ENCODE results near the gene MLF2.

The MLF2 gene

DNA sequence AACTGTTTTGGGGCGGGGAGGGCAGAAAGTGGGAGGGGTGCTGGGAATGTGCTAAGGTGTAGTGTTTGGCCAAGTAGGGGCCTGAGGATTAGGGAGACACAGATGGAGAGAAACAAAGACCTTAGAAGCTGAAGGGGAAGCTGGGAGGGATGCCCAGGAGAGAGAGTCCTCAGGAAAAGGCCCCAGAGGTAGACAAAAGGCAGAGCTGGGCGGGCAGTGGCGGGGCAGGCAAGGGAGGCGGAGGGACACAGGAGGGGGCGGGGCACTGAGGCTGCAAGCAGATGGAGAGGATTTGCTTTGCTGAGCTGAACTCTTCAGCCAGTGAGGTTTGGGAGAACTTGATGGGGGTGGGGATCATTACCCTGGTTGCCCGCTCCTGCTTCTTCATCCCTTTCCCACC lies 16.0 kb upstream of the MLF2 start:
- Histone ChIP-seq H3K4me1 (ENCODE audit: insufficient read depth, low read length) (peaks cover 67% of the 10 kb centered on the region), H3K9ac (ENCODE audit: low read length) (peak overlapping the region; percentile 54), H3K27ac (ENCODE audit: low read depth, low read length) (peak overlapping the region; percentile 90)

DNA sequence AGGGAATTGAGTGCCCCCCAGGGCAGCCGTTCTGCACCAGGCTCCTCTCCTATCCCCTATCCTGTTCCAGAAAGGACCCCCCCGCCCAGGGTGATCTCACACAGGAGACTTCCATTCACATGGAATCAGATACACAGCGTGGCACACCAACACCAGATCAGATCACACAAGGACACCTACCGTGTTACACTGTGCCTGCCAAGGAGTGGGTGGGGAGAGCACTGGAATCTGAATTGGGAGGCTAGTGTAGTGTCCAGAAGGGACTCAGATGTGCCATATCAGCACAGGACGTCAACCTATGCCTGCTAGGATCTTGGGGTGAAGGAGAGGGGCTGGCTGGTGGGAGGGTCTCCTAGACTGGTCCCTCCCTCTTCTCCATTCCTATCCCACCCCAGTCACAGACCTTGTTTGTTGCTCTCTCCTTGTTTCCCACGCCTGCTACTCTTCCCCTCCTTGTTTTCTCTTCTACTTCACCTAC lies 15.5 kb upstream of the MLF2 start:
- Histone ChIP-seq H3K27ac (ENCODE audit: low read depth, low read length) (peak overlapping the region; percentile 90), H3K4me3 (ENCODE audit: low read depth in 1 of 2, low read length in 2 of 2) (peak overlapping the region; percentile 79 to 88), H3K4me1 (ENCODE audit: insufficient read depth, low read length) (peaks cover 71% of the 10 kb centered on the region), H3K27me3 (ENCODE audit: control insufficient read depth in 1 of 2, insufficient read depth in 2 of 2, low read length in 2 of 2) (no peaks in the 10 kb centered on the region), H3K9ac (ENCODE audit: low read length) (peak overlapping the region; percentile 54), H3K36me3 (ENCODE audit: insufficient read depth, low read length) (peaks cover 14% of the 10 kb centered on the region), H3K9me3 (ENCODE audit: low read length) (no peaks in the 10 kb centered on the region)

More for the DNA sequence above, 16.0 kb upstream of the MLF2 start:
- Histone ChIP-seq H3K36me3 (ENCODE audit: insufficient read depth, low read length) (peaks cover 14% of the 10 kb centered on the region), H3K9me3 (ENCODE audit: low read length) (no peaks in the 10 kb centered on the region), H3K27me3 (ENCODE audit: control insufficient read depth in 1 of 2, insufficient read depth in 2 of 2, low read length in 2 of 2) (no peaks in the 10 kb centered on the region), H3K4me3 (ENCODE audit: low read depth in 1 of 2, low read length in 2 of 2) (peak overlapping the region; percentile 15 to 79)

DNA sequence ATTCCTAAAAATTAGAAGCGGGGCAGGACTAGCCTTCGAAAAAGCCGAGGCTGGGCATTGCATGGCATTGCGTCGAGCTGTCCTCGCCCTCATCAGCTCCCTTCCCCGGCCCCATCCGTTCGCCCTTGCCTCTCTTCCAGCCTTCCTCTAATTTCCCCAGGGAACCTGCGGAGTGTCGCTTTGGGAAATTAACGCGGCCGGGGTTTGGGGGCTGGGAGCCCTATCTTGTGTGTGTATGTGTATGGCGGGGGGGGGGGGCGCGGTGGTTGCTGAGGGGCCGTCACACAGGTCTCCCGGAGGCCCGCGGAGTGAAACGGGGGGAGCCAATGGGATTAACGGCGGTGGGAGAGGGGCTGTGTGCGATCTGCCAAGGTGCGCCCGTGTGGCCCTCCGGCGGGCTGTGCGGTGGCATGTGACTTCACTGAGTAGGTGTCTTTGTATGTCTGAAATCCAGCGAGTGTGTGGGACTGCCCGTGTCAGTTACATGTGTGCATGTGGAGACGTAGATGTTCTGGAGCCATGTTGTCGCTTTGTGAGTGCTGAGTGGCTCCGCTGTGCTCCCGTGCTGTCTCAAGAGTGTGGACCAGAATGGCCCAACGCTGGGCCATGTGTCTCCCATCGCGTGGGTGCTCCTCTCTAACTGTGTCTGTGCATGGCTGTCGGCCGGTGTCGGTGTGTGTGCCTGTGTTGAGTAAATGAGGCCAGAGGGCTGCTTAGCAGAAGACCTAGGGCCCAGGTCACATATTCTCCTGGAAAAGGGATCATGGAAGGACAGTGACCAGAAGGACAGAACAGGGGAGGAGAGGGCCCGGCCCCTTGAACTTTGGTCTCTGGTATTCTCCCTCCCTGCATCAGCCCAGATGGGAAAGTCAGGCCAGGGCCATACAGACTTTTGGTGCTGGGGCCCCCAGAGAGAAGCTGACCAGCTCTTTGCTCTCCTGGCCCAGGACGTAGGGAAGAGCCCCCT lies 14.7 kb upstream of the MLF2 start:
- Histone ChIP-seq H3K9ac (ENCODE audit: low read length) (peak overlapping the region; percentile 71), H3K9me3 (ENCODE audit: low read length) (no peaks in the 10 kb centered on the region), H3K36me3 (ENCODE audit: insufficient read depth, low read length) (peaks cover 14% of the 10 kb centered on the region), H3K27ac (ENCODE audit: low read depth, low read length) (peak overlapping the region; percentile 90), H3K4me3 (ENCODE audit: low read depth in 1 of 2, low read length in 2 of 2) (peak overlapping the region; percentile 79 to 88), H3K4me1 (ENCODE audit: insufficient read depth, low read length) (peaks cover 70% of the 10 kb centered on the region), H3K27me3 (ENCODE audit: control insufficient read depth in 1 of 2, insufficient read depth in 2 of 2, low read length in 2 of 2) (no peaks in the 10 kb centered on the region)

DNA sequence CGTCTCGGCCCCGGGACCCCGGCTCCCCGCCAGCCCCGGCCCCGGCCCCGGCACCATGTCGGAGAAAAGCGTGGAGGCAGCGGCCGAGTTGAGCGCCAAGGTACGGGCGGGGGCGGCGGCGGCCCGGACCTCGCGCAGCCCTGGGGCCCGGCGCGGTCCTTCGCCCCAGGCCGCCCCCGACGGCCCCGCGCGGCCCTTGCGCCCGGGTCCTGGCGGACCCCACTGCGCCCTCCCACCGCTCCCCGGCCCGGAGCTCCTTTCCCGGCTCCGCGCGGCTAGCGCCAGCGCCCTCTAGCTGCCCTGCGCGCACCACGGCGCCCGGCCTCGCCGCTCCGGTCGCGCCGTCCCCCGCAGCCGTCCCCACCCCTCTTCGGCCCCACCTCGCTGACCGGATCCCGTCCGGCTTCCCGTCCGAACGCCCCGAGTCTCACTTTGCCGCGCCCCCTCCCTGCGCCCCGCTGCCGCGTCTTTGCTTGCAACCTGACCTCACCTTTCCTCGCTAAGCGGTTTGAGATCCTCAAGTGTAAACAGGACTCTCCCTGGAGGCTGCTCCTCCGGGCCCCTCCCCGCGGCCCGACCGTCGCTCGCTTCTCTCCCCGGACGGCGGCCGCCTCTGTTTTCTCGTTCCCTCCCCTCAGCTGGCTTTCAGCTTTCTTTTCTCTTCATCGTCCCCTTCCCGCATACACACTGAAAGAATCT lies 13.9 kb upstream of the MLF2 start:
- Histone ChIP-seq H3K27me3 (ENCODE audit: control insufficient read depth in 1 of 2, insufficient read depth in 2 of 2, low read length in 2 of 2) (no peaks in the 10 kb centered on the region), H3K27ac (ENCODE audit: low read depth, low read length) (peak overlapping the region; percentile 90), H3K9ac (ENCODE audit: low read length) (peak overlapping the region; percentile 71), H3K4me1 (ENCODE audit: insufficient read depth, low read length) (peaks cover 66% of the 10 kb centered on the region), H3K4me3 (ENCODE audit: low read depth in 1 of 2, low read length in 2 of 2) (peak overlapping the region; percentile 79 to 88), H3K36me3 (ENCODE audit: insufficient read depth, low read length) (peaks cover 14% of the 10 kb centered on the region), H3K9me3 (ENCODE audit: low read length) (no peaks in the 10 kb centered on the region)

DNA sequence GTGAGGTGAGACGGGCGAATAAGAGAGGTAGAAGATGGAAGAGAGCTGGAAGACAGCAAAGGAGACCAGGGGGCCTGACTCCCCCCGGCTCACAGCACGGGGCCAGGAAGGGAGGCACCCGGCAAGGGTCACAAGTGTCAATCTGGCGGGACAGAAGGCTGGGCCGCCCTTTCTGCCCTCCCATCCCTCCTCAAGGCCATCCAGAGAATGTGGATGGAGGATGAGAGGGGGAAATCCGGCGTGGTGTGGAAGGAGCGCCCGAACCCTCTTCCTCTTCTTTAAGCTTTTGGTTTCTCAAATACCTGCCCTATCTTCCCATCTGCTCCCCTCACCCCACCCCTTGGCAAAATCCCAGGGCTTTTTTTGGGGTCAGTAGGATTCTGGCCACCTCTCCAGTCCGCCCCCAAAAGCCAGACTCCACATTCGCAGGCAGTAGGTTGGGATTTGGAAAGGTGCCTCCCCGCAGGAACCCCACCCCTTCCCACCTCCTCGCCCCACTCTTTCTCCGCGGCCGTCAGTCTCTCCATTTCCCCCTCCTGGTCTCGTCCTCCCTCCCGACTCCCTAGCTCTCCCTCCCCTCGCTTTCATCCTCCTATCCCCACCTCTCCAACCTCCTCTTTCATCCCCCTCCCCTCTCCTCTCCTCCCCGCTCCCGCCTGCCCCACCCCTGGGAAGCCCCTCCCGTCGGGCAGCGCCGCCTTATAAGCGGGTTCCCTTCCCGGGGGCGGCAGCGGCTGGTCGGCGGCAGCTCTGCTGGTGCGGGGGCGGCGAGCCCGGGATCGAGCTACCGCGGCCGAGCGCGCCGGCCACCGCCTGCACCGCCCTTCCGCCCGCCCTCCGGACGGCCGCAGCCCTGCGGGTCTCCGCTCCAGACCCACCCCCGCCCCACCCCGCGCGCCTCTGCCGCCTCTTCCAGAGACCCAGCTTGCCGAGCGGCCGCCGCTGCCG lies 13.0 kb upstream of the MLF2 start, which contains the start of gene PTMS:
PTMS (plus strand) TSS at position 730 of the 948 bp plus-strand sequence. CDS start 343 bp downstream, outside the sequence.
- H3K9ac ChIP-seq (ENCODE audit: low read length), result peak within 1 kb of the TSS; percentile 71
- peak within 1 kb of the TSS; percentile 79 to 88 for H3K4me3 ChIP-seq (ENCODE audit: low read depth in 1 of 2, low read length in 2 of 2)
- peaks cover 57% of the 10 kb centered on the region for H3K4me1 ChIP-seq (ENCODE audit: insufficient read depth, low read length)
- no peaks in the 10 kb centered on the region for H3K9me3 ChIP-seq (ENCODE audit: low read length)
- peak within 1 kb of the TSS; percentile 90 for H3K27ac ChIP-seq (ENCODE audit: low read depth, low read length)
- H3K27me3 ChIP-seq (ENCODE audit: control insufficient read depth in 1 of 2, insufficient read depth in 2 of 2, low read length in 2 of 2), result no peaks in the 10 kb centered on the region
- peaks cover 7% of the 10 kb centered on the region for H3K36me3 ChIP-seq (ENCODE audit: insufficient read depth, low read length)

- peaks cover 50% of the 10 kb centered on the region for H3K4me1 ChIP-seq (ENCODE audit: insufficient read depth, low read length)
- no peaks in the 10 kb centered on the region for H3K9me3 ChIP-seq (ENCODE audit: low read length)
- H3K27ac ChIP-seq (ENCODE audit: low read depth, low read length), result peak overlapping the region; percentile 79
- no peak overlapping the region for H3K9ac ChIP-seq (ENCODE audit: low read length)
- H3K27me3 ChIP-seq (ENCODE audit: control insufficient read depth in 1 of 2, insufficient read depth in 2 of 2, low read length in 2 of 2), result no peaks in the 10 kb centered on the region
- H3K4me3 ChIP-seq (ENCODE audit: low read depth in 1 of 2, low read length in 2 of 2), result peak overlapping the region in 1 of 2 donors; percentile 58
- H3K36me3 ChIP-seq (ENCODE audit: insufficient read depth, low read length), result peaks cover 7% of the 10 kb centered on the region
Measured at GRCh38 chr12:6765048-6765633, 12.2 kb upstream of the MLF2 start.

GRCh38 chr12:6764011-6764828 lies 11.3 kb upstream of the MLF2 start:
- Histone ChIP-seq H3K4me3 (ENCODE audit: low read depth in 1 of 2, low read length in 2 of 2) (peak overlapping the region in 1 of 2 donors; percentile 58), H3K27me3 (ENCODE audit: control insufficient read depth in 1 of 2, insufficient read depth in 2 of 2, low read length in 2 of 2) (no peaks in the 10 kb centered on the region), H3K9me3 (ENCODE audit: low read length) (no peaks in the 10 kb centered on the region), H3K9ac (ENCODE audit: low read length) (peak overlapping the region; percentile 62), H3K4me1 (ENCODE audit: insufficient read depth, low read length) (peaks cover 41% of the 10 kb centered on the region), H3K27ac (ENCODE audit: low read depth, low read length) (peak overlapping the region; percentile 79), H3K36me3 (ENCODE audit: insufficient read depth, low read length) (peaks cover under 1% of the 10 kb centered on the region)

DNA sequence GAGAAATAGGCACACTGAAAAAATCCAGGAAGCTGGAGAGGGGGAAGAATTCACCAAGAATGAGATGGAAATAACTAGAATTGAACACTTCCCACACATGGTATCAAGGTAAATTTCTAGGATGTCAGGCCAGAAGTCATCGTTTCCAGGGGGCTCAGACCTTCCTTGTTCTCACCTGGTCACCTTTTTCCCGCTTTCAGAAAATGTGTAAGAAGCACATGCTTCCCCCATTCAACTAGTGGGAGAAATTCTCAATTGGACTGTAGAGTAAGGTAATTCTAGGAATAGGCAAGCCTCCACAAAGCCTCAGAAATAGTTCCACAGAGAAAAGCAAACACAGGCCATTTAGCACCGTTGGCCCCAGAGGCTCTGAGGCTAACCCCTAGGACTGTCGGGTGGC lies 10.4 kb upstream of the MLF2 start:
- Histone ChIP-seq H3K36me3 (ENCODE audit: insufficient read depth, low read length) (no peaks in the 10 kb centered on the region), H3K27ac (ENCODE audit: low read depth, low read length) (peak overlapping the region; percentile 79), H3K9ac (ENCODE audit: low read length) (peak overlapping the region; percentile 62), H3K4me3 (ENCODE audit: low read depth in 1 of 2, low read length in 2 of 2) (peak overlapping the region in 1 of 2 donors; percentile 58), H3K27me3 (ENCODE audit: control insufficient read depth in 1 of 2, insufficient read depth in 2 of 2, low read length in 2 of 2) (no peaks in the 10 kb centered on the region), H3K9me3 (ENCODE audit: low read length) (no peaks in the 10 kb centered on the region), H3K4me1 (ENCODE audit: insufficient read depth, low read length) (peaks cover 33% of the 10 kb centered on the region)

- H3K4me3 ChIP-seq (ENCODE audit: low read depth in 1 of 2, low read length in 2 of 2), result no peak overlapping the region
- H3K27ac ChIP-seq (ENCODE audit: low read depth, low read length), result no peak overlapping the region
- H3K4me1 ChIP-seq (ENCODE audit: insufficient read depth, low read length), result peaks cover 16% of the 10 kb centered on the region
- H3K9ac ChIP-seq (ENCODE audit: low read length), result no peak overlapping the region
- H3K27me3 ChIP-seq (ENCODE audit: control insufficient read depth in 1 of 2, insufficient read depth in 2 of 2, low read length in 2 of 2), result no peaks in the 10 kb centered on the region
- no peaks in the 10 kb centered on the region for H3K9me3 ChIP-seq (ENCODE audit: low read length)
- no peaks in the 10 kb centered on the region for H3K36me3 ChIP-seq (ENCODE audit: insufficient read depth, low read length)
Measured at GRCh38 chr12:6759741-6760140, 6.8 kb upstream of the MLF2 start.

All from muscle layer of colon (tissue), 2 donors.